Activated CD4-positive, alpha-beta T cell treated with anti-CD3 and anti-CD28 coated beads for 36 hours (primary cell): ENCODE results near the gene TLR3. TPM values are rescaled to one million over a fixed set of nuclear protein-coding genes. Genes with fewer than 3 reads are reported as not detected.

ENCODE experiments used
- total RNA-seq, 2 experiments: library from RNA; stranded (reverse); gene quantifications; one replicate each; pipeline ENCODE4 v1.2.3, GENCODE V29; 2021

TLR3 gene
- total RNA-seq, 2 experiments from 2014 or later, result not detected

Other genes starting within 250 kb of the TLR3 start
- under 1 TPM; 0.44 to 0.59 TPM for gene FAM149A, start 35.5 kb downstream of the TLR3 start, total RNA-seq
- gene CYP4V2, start 122.4 kb downstream of the TLR3 start, total RNA-seq, result 1 to 10 TPM; 4.1 to 4.5 TPM
- not detected for gene KLKB1, start 158.4 kb downstream of the TLR3 start, total RNA-seq
- gene F11, start 197.0 kb downstream of the TLR3 start, total RNA-seq, result not detected